HCT116 (cell line): ENCODE measurements around the gene MAML2. TPM values are rescaled to one million over a fixed set of nuclear protein-coding genes. Genes with fewer than 3 reads are reported as not detected.

ENCODE experiments used
- ATAC-seq: fragments of 200-7000 bp; cut with Tn5 transposase; 2 replicates; pipeline ENCODE4 v1.9.1; 2020; ENCODE audit warnings: mild to moderate bottlenecking, moderate library complexity
- BruUV-seq: library from RNA; stranded (reverse); fragments of 400-500 nt; replicated peaks from 2 replicates; lab custom pipeline; 2021; lab: Mats Ljungman, UMichigan
- CTCF ChIA-PET: fragments of 300-600 bp; sonication (Branson Sonifier 250); formaldehyde crosslinking; loops from one replicate; lab custom pipeline; 2021; ENCODE audit warnings: antibody characterized with exemption; lab: Charles Lee
- POLR2A ChIA-PET: fragments of 300-600, 350-600 bp; sonication (Branson Sonifier 250); formaldehyde crosslinking; loops from one replicate; lab custom pipeline; 2021; ENCODE audit warnings: antibody characterized with exemption; lab: Charles Lee
- RAD21 ChIA-PET, 2 experiments: fragments of 300-600 bp; sonication (Branson Sonifier 250); formaldehyde crosslinking; loops; one replicate each; lab custom pipeline; 2023; ENCODE audit warnings: low total read pairs in 2 of 2; ENCODE audit not compliant: uncharacterized antibody in 2 of 2, unreplicated experiment in 2 of 2, low non-redundant PET in 1 of 2; lab: Charles Lee
- DNase-seq: peaks from one replicate; pipeline ENCODE4 v3.0.0-alpha.2; 2010; ENCODE audit warnings: low read depth, low spot score
- H2AFZ ChIP-seq: fragments of 200-600 bp; shearing (Covaris generic), sonication (generic); 2 replicates; pipeline ENCODE4 v1.6.1; 2017; ENCODE audit warnings: low read depth, mixed run types, mixed read lengths, antibody characterized with exemption, low read length; ENCODE audit not compliant: poor library complexity, severe bottlenecking
- H3K27ac ChIP-seq: 2 replicates; pipeline ENCODE4 v1.5.1; 2012; ENCODE audit warnings: low read depth, low read length
- H3K27me3 ChIP-seq: fragments of 200-600 bp; sonication (generic); 2 replicates; pipeline ENCODE4 v1.6.1; 2016; ENCODE audit warnings: mixed run types, low read length, mixed read lengths; ENCODE audit not compliant: insufficient read depth
- H3K36me3 ChIP-seq, 2 experiments: fragments of 200-500 bp in 1 of 2; fragments of 200-600 bp in 1 of 2; sonication (Bioruptor generic) in 1 of 2; sonication (generic) in 1 of 2; 2 replicates each; pipeline versions ENCODE4 v1.5.1 to v1.6.1; 2014 to 2016; ENCODE audit warnings: low read length in 2 of 2, inconsistent platforms in 1 of 2, mixed read lengths in 1 of 2, mixed run types in 1 of 2; ENCODE audit not compliant: insufficient read depth in 2 of 2, control insufficient read depth in 1 of 2
- H3K4me1 ChIP-seq, 2 experiments: fragments of 200-600 bp in 1 of 2; sonication (generic) in 1 of 2; 2 replicates each; pipeline versions ENCODE4 v1.5.1 to v1.6.1; 2012 to 2017; ENCODE audit warnings: low read length in 2 of 2, inconsistent platforms in 1 of 2, mild to moderate bottlenecking in 1 of 2, mixed read lengths in 1 of 2, mixed run types in 1 of 2, moderate library complexity in 1 of 2; ENCODE audit not compliant: insufficient read depth in 2 of 2, control insufficient read depth in 1 of 2
- H3K4me2 ChIP-seq: fragments of 200-600 bp; sonication (generic); 2 replicates; pipeline ENCODE4 v1.6.1; 2017; ENCODE audit warnings: mixed run types, low read length, mixed read lengths
- H3K4me3 ChIP-seq, 2 experiments: fragments of 200-600 bp in 1 of 2; sonication (generic) in 1 of 2; replicated peaks in 1 of 2; 2 replicates each; pipeline ENCODE4 v1.5.1; 2011 to 2016; ENCODE audit warnings: low read length in 2 of 2, control low read depth in 1 of 2, low read depth in 1 of 2, mild to moderate bottlenecking in 1 of 2, mixed read lengths in 1 of 2, mixed run types in 1 of 2
- H3K79me2 ChIP-seq: fragments of 200-600 bp; sonication (generic); 2 replicates; pipeline ENCODE4 v1.6.1; 2017; ENCODE audit warnings: mild to moderate bottlenecking, mixed run types, low read length, moderate library complexity, mixed read lengths; ENCODE audit not compliant: insufficient read depth
- H3K9ac ChIP-seq: fragments of 200-600 bp; sonication (generic); 2 replicates; pipeline ENCODE4 v1.6.1; 2016; ENCODE audit warnings: low read length, mixed read lengths
- H3K9me2 ChIP-seq: fragments of 200-600 bp; sonication (generic), shearing (Covaris generic); 2 replicates; pipeline ENCODE4 v1.6.1; 2017; ENCODE audit warnings: mixed run types, mild to moderate bottlenecking, moderate library complexity; ENCODE audit not compliant: insufficient read depth
- H3K9me3 ChIP-seq, 2 experiments: fragments of 200-500 bp in 1 of 2; fragments of 200-600 bp in 1 of 2; sonication (Bioruptor generic) in 1 of 2; sonication (generic) in 1 of 2; 2 replicates each; pipeline ENCODE4 v1.6.1; 2014 to 2017; ENCODE audit warnings: low read length in 2 of 2, mixed read lengths in 2 of 2, inconsistent platforms in 1 of 2, low read depth in 1 of 2, mild to moderate bottlenecking in 1 of 2, mixed run types in 1 of 2, moderate library complexity in 1 of 2; ENCODE audit not compliant: control insufficient read depth in 1 of 2, insufficient read depth in 1 of 2
- H4K20me1 ChIP-seq: fragments of 200-600 bp; sonication (generic), shearing (Covaris generic); 2 replicates; pipeline ENCODE4 v1.6.1; 2017; ENCODE audit warnings: mixed run types, mild to moderate bottlenecking, moderate library complexity; ENCODE audit not compliant: insufficient read depth
- ELF1 ChIP-seq: IDR thresholded peaks from 2 replicates; pipeline ENCODE4 v1.6.1; 2012; ENCODE audit warnings: low read depth, borderline replicate concordance
- JUND ChIP-seq: IDR thresholded peaks from 2 replicates; pipeline ENCODE4 v1.6.1; 2012
- MAX ChIP-seq: IDR thresholded peaks from 2 replicates; pipeline ENCODE4 v1.6.1; 2012
- POLR2AphosphoS5 ChIP-seq: IDR thresholded peaks from 2 replicates; pipeline ENCODE4 v1.6.1; 2011; ENCODE audit warnings: mild to moderate bottlenecking, low read depth, low read length, moderate library complexity
- ZFX ChIP-seq: fragments of 450-650 bp; IDR thresholded peaks from 2 replicates; pipeline ENCODE4 v1.6.1; 2017
- intact Hi-C: fragments of 100-400 bp; cut with micrococcal nuclease; formaldehyde crosslinking; loops from 2 replicates; pipeline ENCODE4 v1.10.0; 2022
- total RNA-seq: library from RNA; stranded (reverse); gene quantifications from one replicate; pipeline ENCODE4 v1.2.1, GENCODE V29; 2021; ENCODE audit not compliant: unreplicated experiment
- TF ChIP-seq, protein P1 (sequence below): IDR thresholded peaks from 2 replicates; pipeline ENCODE4 v1.6.1; 2012; ENCODE audit warnings: low read depth

MAML2 gene
- total RNA-seq, 1 experiment from 2014 or later: 2.6 TPM

GRCh38 chr11:96339706-96340554 lies 3.1 kb downstream of the MAML2 start:
- no peaks in the 10 kb centered on the region for H3K79me2 ChIP-seq
- H3K4me3 ChIP-seq: no peak overlapping the region
- TF ChIP-seq MAX (no peak), JUND (no peak), ZFX (no peak), POLR2AphosphoS5 (no peak), ELF1 (no peak)
- TF ChIP-seq, protein P1, sequence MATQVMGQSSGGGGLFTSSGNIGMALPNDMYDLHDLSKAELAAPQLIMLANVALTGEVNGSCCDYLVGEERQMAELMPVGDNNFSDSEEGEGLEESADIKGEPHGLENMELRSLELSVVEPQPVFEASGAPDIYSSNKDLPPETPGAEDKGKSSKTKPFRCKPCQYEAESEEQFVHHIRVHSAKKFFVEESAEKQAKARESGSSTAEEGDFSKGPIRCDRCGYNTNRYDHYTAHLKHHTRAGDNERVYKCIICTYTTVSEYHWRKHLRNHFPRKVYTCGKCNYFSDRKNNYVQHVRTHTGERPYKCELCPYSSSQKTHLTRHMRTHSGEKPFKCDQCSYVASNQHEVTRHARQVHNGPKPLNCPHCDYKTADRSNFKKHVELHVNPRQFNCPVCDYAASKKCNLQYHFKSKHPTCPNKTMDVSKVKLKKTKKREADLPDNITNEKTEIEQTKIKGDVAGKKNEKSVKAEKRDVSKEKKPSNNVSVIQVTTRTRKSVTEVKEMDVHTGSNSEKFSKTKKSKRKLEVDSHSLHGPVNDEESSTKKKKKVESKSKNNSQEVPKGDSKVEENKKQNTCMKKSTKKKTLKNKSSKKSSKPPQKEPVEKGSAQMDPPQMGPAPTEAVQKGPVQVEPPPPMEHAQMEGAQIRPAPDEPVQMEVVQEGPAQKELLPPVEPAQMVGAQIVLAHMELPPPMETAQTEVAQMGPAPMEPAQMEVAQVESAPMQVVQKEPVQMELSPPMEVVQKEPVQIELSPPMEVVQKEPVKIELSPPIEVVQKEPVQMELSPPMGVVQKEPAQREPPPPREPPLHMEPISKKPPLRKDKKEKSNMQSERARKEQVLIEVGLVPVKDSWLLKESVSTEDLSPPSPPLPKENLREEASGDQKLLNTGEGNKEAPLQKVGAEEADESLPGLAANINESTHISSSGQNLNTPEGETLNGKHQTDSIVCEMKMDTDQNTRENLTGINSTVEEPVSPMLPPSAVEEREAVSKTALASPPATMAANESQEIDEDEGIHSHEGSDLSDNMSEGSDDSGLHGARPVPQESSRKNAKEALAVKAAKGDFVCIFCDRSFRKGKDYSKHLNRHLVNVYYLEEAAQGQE: no peak
- POLR2A ChIA-PET: no interaction called here
- H3K27me3 ChIP-seq: no peaks in the 10 kb centered on the region
- H2AFZ ChIP-seq: no peak overlapping the region
- H4K20me1 ChIP-seq: no peaks in the 10 kb centered on the region
- RAD21 ChIA-PET: no interaction called here
- H3K9me2 ChIP-seq: no peaks in the 10 kb centered on the region
- no peak for ATAC-seq
- no peak overlapping the region for H3K9ac ChIP-seq
- BruUV-seq: no TSS peak
- intact Hi-C loops: loop anchor here (5.0 kb wide), 1 partner anchor 98 kb away; no protein-coding TSS in a partner anchor
- H3K4me1 ChIP-seq: peaks cover 4 to 20% of the 10 kb centered on the region in 2 experiments; a peak in 3 of 4 replicates
- H3K36me3 ChIP-seq: no peaks in the 10 kb centered on the region
- no peak overlapping the region for H3K27ac ChIP-seq
- no peaks in the 10 kb centered on the region for H3K9me3 ChIP-seq
- DNase-seq: no peak
- H3K4me2 ChIP-seq: no peak overlapping the region
- CTCF ChIA-PET: interaction anchor here (1.1 kb wide), 1 partner anchor 7 kb away, joined by 3 read pairs; no protein-coding TSS in a partner anchor
